Measurements from ENCODE around the gene SLC25A24. TPM values are rescaled to one million over a fixed set of nuclear protein-coding genes. Genes with fewer than 3 reads are reported as not detected.

The SLC25A24 gene
- total and polyA plus RNA-seq, 9 of the 15 experiments (the other 6 are each of a cell fraction or from before 2014, with no cell fraction given), result 6.9 to 34.9 (median 25.4) TPM

GRCh38 chr1:108113496-108113895 lies 86.6 kb downstream of the SLC25A24 start (continued):
- TF ChIP-seq CUX1 (CRISPR knock-in tag; IDR thresholded peaks at IDR 0.05), result no peak
- TF ChIP-seq SAFB (IDR thresholded peaks at IDR 0.05; ENCODE audit: borderline replicate concordance, low read depth, low read length), result no peak
- no peak for TF ChIP-seq ZNF347 (CRISPR knock-in tag; IDR thresholded peaks at IDR 0.05; ENCODE audit: low read depth)

DNA sequence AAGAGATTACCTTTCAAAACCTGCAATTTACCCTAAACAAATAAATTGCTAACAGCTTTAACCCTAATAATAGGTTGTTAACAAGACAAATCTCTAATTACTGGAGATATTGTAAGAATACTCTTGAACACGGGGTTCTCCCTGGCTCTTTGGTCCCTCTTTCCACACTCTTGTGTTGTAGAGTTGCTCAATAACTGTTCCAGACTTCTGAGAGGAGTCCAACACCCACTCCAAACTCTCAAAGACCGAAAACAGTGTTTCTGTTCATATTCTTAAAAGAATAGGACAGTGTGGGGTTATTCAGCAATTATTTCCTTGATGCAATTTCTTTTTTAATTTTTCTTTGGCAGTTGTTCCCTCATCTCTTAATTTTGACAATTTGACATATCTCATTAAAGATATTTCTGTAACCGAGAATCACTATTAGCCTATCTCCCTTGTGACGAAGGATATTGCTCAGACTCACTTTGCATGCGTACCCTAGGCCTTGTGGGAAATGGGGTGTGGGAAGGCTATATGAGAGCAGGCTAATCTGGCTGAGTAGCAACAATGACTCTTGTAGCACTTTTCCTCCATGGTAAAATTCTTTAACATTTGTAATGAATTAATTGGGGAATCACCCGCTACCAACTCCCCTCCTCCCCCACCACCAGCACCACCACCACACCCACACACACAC lies 90.7 kb downstream of the SLC25A24 start:
- Histone ChIP-seq H3K79me2 (ENCODE audit: control insufficient read depth, insufficient read depth, low read length) (no peaks in the 10 kb centered on the region), H3K9ac (ENCODE audit: insufficient read depth in 1 of 2, low read depth in 2 of 2, low read length in 2 of 2) (no peak overlapping the region), H3K4me1 (replicated peaks in 1 of 2; ENCODE audit: control insufficient read depth in 2 of 2, insufficient read depth in 2 of 2, low read length in 2 of 2) (no peaks in the 10 kb centered on the region), H3K9me1 (ENCODE audit: control insufficient read depth, insufficient read depth, low read length) (no peaks in the 10 kb centered on the region), H3K9me3 (replicated peaks; ENCODE audit: control insufficient read depth, insufficient read depth, low read depth, low read length) (no peaks in the 10 kb centered on the region; the same call in 1 of the 2 replicates), H3K4me2 (ENCODE audit: insufficient read depth, low read length) (no peak overlapping the region), H4K20me1 (replicated peaks; ENCODE audit: control insufficient read depth, insufficient read depth, low read length) (no peaks in the 10 kb centered on the region), H3K27me3 (ENCODE audit: control insufficient read depth in 2 of 2, insufficient read depth in 2 of 2, low read length in 2 of 2) (peaks cover 0 to 12% of the 10 kb centered on the region in 2 experiments; a peak in 3 of 5 replicates), H3K36me3 (ENCODE audit: control insufficient read depth, insufficient read depth, low read length) (no peaks in the 10 kb centered on the region), H3K4me3 (no peak overlapping the region), H2AFZ (ENCODE audit: low read depth, low read length) (no peak overlapping the region), H3K27ac (ENCODE audit: extremely low read depth, low read depth, low read length) (no peak overlapping the region)
- in situ Hi-C loops (cut with MboI) (no loop called here), intact Hi-C loops (cut with micrococcal nuclease) (no loop called here)
- WGBS (ENCODE audit: insufficient coverage, low coverage, missing lambda C conversion rate), result 23% methylated on average over 6 of the region's 6 CpGs
- DNase-seq (ENCODE audit: extremely low read depth in 1 of 4, low spot score in 3 of 4), result no peak
- no TSS peak for BruUV-seq (replicated peaks)
- no peak for ATAC-seq
- CTCF ChIA-PET (ENCODE audit: low intra/inter-chr PET ratio), result no interaction called here
- POLR2A ChIA-PET, result no interaction called here
- FAIRE-seq, result no peak
- no peak for TF ChIP-seq ZKSCAN8 (CRISPR knock-in tag; IDR thresholded peaks at IDR 0.05)
- TF ChIP-seq SP2 (IDR thresholded peaks at IDR 0.05; ENCODE audit: extremely low read depth, low read depth, low read length, poor library complexity, severe bottlenecking), result no peak
- TF ChIP-seq, protein P1, sequence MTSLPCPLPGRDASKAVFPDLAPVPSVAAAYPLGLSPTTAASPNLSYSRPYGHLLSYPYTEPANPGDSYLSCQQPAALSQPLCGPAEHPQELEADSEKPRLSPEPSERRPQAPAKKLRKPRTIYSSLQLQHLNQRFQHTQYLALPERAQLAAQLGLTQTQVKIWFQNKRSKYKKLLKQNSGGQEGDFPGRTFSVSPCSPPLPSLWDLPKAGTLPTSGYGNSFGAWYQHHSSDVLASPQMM (CRISPR knock-in tag; IDR thresholded peaks at IDR 0.05), result no peak
- no peak for TF ChIP-seq MAFG (tag; conservative IDR thresholded peaks at IDR 0.05)
- TF ChIP-seq, protein P2, sequence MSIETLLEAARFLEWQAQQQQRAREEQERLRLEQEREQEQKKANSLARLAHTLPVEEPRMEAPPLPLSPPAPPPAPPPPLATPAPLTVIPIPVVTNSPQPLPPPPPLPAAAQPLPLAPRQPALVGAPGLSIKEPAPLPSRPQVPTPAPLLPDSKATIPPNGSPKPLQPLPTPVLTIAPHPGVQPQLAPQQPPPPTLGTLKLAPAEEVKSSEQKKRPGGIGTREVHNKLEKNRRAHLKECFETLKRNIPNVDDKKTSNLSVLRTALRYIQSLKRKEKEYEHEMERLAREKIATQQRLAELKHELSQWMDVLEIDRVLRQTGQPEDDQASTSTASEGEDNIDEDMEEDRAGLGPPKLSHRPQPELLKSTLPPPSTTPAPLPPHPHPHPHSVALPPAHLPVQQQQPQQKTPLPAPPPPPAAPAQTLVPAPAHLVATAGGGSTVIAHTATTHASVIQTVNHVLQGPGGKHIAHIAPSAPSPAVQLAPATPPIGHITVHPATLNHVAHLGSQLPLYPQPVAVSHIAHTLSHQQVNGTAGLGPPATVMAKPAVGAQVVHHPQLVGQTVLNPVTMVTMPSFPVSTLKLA (conservative IDR thresholded peaks at IDR 0.05), result no peak
- no peak for TF ChIP-seq NONO (IDR thresholded peaks at IDR 0.05; ENCODE audit: low read depth in 2 of 2, low read length in 1 of 2)
- TF ChIP-seq ZNF780A (CRISPR knock-in tag; IDR thresholded peaks at IDR 0.05), result no peak
- no peak for TF ChIP-seq ZFX (CRISPR knock-in tag; IDR thresholded peaks at IDR 0.05)
- no peak for TF ChIP-seq RAD21 (CRISPR knock-in tag; conservative IDR thresholded peaks at IDR 0.05 in 1 of 2, IDR thresholded peaks at IDR 0.05 in 1 of 2)
- TF ChIP-seq THRAP3 (IDR thresholded peaks at IDR 0.05; ENCODE audit: borderline replicate concordance), result no peak

All from K562 (cell line).